ENCODE data around the gene RASA4B.

GRCh38 chr7:102468478-102469350 lies 48.9 kb downstream of the RASA4B start:
- TF ChIP-seq POLR2A (IDR thresholded peaks at IDR 0.05; ENCODE audit: low read depth) (no peak), CTCF (IDR thresholded peaks at IDR 0.05) (no peak), EP300 (IDR thresholded peaks at IDR 0.05) (no peak), POLR2AphosphoS5 (IDR thresholded peaks at IDR 0.05) (no peak)
